Calu3 (cell line): ENCODE measurements around the gene RASEF. TPM values are rescaled to one million over a fixed set of nuclear protein-coding genes. Genes with fewer than 3 reads are reported as not detected.
A peak's percentile ranks its signal among the peaks of the same experiment; 100 is the strongest.

Source experiments
- BruUV-seq: library from RNA; stranded (reverse); fragments of 400-500 nt; replicated peaks from 2 replicates; lab custom pipeline; 2021; lab: Mats Ljungman, UMichigan
- CTCF ChIA-PET: fragments of 300-600 bp; sonication (Branson Sonifier 250); formaldehyde crosslinking; loops from one replicate; lab custom pipeline; 2022; ENCODE audit warnings: antibody characterized with exemption; lab: Charles Lee
- DNase-seq: peaks from one replicate; pipeline ENCODE4 v3.0.0; 2022
- H3K27ac Mint-ChIP-seq: one replicate; pipeline ENCODE4 v1.8.0; 2022; ENCODE audit warnings: mixed read lengths; ENCODE audit not compliant: unreplicated experiment
- H3K27me3 Mint-ChIP-seq: one replicate; pipeline ENCODE4 v1.8.0; 2022; ENCODE audit warnings: mixed read lengths; ENCODE audit not compliant: unreplicated experiment
- H3K36me3 Mint-ChIP-seq: one replicate; pipeline ENCODE4 v1.8.0; 2022; ENCODE audit warnings: mild to moderate bottlenecking, moderate library complexity, mixed read lengths; ENCODE audit not compliant: insufficient read depth, unreplicated experiment
- H3K4me1 Mint-ChIP-seq: one replicate; pipeline ENCODE4 v1.8.0; 2022; ENCODE audit warnings: mild to moderate bottlenecking, low read depth, mixed read lengths; ENCODE audit not compliant: unreplicated experiment
- H3K4me3 Mint-ChIP-seq: one replicate; pipeline ENCODE4 v1.8.0; 2022; ENCODE audit warnings: mild to moderate bottlenecking, low read depth, moderate library complexity, mixed read lengths; ENCODE audit not compliant: unreplicated experiment
- H3K9me3 Mint-ChIP-seq: one replicate; pipeline ENCODE4 v1.8.0; 2022; ENCODE audit warnings: low read depth, mixed read lengths; ENCODE audit not compliant: unreplicated experiment
- CTCF ChIP-seq: fragments of 200-600 bp; IDR thresholded peaks from one replicate; pipeline ENCODE4 v1.8.0; 2022; ENCODE audit warnings: antibody characterized with exemption; ENCODE audit not compliant: unreplicated experiment
- intact Hi-C: fragments of 100-400 bp; cut with micrococcal nuclease; formaldehyde crosslinking; loops from one replicate; pipeline ENCODE4 v1.10.0; 2022; ENCODE audit not compliant: unreplicated experiment
- total RNA-seq: library from RNA; stranded (reverse); gene quantifications from 2 replicates; pipeline ENCODE4 v1.2.3, GENCODE V29; 2022

The RASEF gene
- total RNA-seq, 1 experiment from 2014 or later, result 38.8 TPM

DNA sequence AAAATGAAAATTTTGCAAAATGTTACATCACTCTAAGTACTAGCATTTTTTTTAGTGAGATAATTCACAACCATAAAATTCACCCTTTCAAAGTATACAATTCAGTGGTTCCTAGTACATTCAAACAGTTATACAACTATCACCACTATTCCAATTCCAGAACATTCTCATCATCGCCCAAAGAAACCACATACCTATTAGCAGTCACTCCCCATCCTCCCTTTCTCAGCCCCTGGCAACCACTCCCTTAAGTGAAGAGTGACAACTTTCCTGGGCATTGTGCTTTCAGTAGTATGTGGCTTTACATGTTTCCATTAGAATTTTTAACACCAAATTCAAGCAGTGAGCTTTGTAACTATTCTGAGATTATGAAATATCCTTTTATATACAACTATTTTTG is 81.4 kb downstream of the RASEF start:
- TF ChIP-seq CTCF, result no peak
- Mint-ChIP-seq H3K27ac (no peak overlapping the region), H3K4me3 (no peak overlapping the region), H3K27me3 (no peaks in the 10 kb centered on the region), H3K36me3 (peaks cover 31% of the 10 kb centered on the region), H3K4me1 (no peaks in the 10 kb centered on the region), H3K9me3 (no peaks in the 10 kb centered on the region)
- CTCF ChIA-PET, result no interaction called here
- no peak for DNase-seq
- BruUV-seq, result no TSS peak
- intact Hi-C loops, result no loop called here

DNA sequence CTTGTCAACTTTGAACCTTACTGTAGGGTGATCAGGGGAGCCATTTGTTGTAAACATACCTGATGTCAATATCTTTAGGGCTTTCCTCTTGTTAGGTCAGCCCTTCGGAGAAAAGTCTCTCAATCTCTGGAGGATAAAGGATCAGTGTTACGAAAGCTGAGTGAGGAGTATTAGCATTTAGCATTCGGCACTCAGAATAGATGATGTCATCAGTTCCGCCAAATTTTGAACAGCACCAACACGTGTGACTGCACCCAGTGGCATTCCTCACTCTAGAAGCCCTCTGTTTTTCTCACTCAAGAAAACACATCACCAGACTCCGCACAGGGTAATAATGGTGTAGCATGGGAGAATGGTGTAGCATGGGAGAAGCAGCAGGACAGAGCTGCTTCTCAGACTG is 87.8 kb downstream of the RASEF start:
- intact Hi-C loops, result no loop called here
- Mint-ChIP-seq H3K4me3 (no peak overlapping the region), H3K27ac (peak overlapping the region; percentile 2), H3K27me3 (no peaks in the 10 kb centered on the region), H3K36me3 (peaks cover 17% of the 10 kb centered on the region), H3K9me3 (no peaks in the 10 kb centered on the region), H3K4me1 (no peaks in the 10 kb centered on the region)
- TF ChIP-seq CTCF, result no peak
- no TSS peak for BruUV-seq
- CTCF ChIA-PET, result no interaction called here
- no peak for DNase-seq

DNA sequence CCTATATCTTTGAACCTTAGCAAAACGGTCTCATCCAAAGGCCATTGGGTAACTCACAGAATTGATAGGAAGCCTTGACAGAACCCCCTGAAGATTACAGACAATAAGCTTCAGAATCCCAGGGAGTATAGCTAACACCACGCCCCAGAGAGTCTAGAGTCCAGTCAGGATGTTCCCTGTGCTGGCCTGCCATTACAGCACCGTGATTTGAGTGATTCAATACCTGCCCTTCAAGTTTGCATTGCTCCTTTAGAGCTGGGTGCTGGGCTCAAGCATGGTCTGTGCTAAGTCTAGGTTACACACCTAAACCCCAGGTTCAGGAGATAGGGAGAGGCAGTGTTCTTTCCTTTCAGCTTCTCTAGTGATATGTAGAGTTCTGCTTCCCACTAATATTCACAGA is 90.5 kb downstream of the RASEF start:
- TF ChIP-seq CTCF, result no peak
- Mint-ChIP-seq H3K4me1 (no peaks in the 10 kb centered on the region), H3K9me3 (no peaks in the 10 kb centered on the region), H3K36me3 (peaks cover 7% of the 10 kb centered on the region), H3K27me3 (no peaks in the 10 kb centered on the region), H3K4me3 (no peak overlapping the region), H3K27ac (no peak overlapping the region)
- intact Hi-C loops, result no loop called here
- BruUV-seq, result no TSS peak
- CTCF ChIA-PET, result no interaction called here
- no peak for DNase-seq

DNA sequence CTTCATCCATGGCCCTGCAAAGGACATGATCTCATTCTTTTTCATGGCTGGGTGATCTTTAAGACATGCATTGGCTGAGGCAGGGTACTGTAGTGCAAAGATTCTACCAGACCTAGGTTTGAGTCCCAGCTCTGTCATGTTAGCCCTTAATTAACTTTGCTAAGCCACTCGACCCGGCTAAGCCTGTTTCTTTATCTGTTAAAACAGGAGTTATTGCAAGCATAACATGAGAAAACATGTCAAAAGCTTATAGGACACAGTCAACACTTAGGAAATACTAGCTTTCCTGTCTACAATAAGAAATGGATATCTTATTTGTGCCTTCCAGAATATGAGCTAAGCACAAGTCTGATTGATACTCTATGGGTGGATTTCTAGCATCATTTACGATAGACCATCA is 92.6 kb downstream of the RASEF start:
- intact Hi-C loops, result no loop called here
- Mint-ChIP-seq H3K4me3 (no peak overlapping the region), H3K36me3 (no peaks in the 10 kb centered on the region), H3K9me3 (no peaks in the 10 kb centered on the region), H3K27me3 (no peaks in the 10 kb centered on the region), H3K4me1 (no peaks in the 10 kb centered on the region), H3K27ac (no peak overlapping the region)
- CTCF ChIA-PET, result no interaction called here
- BruUV-seq, result no TSS peak
- no peak for TF ChIP-seq CTCF
- no peak for DNase-seq
